Right cardiac atrium (tissue), 5 donors: ENCODE measurements around the gene P2RY10. TPM values are rescaled to one million over a fixed set of nuclear protein-coding genes. Genes with fewer than 3 reads are reported as not detected.

Experiments
- ATAC-seq, 2 donors: fragments of 200-7000 bp; cut with Tn5 transposase; one replicate each; pipeline versions ENCODE4 v1.8.0 to v1.9.1; 2020; ENCODE audit warnings: moderate library complexity in 2 of 2, mild to moderate bottlenecking in 1 of 2
- DNase-seq, 3 donors: peaks; one replicate each; pipeline ENCODE4 v3.0.0-alpha.2; 2020
- H3K27ac ChIP-seq: one replicate; pipeline ENCODE4 v1.5.1; 2013; ENCODE audit warnings: mild to moderate bottlenecking, low read length, control low read depth, moderate library complexity
- H3K27me3 ChIP-seq: one replicate; pipeline ENCODE4 v1.6.1; 2013; ENCODE audit not compliant: control insufficient read depth, insufficient read depth
- H3K4me1 ChIP-seq: one replicate; pipeline ENCODE4 v1.6.1; 2013; ENCODE audit warnings: low read length; ENCODE audit not compliant: control insufficient read depth, insufficient read depth
- H3K4me3 ChIP-seq: one replicate; pipeline ENCODE4 v1.5.1; 2013; ENCODE audit warnings: low read length, control low read depth
- H3K9me3 ChIP-seq: one replicate; pipeline ENCODE4 v1.6.1; 2013; ENCODE audit warnings: low read length; ENCODE audit not compliant: control insufficient read depth
- WGBS: extraction: QIAGEN DNeasy Blood & Tissue Kit; methylation state at CpG from one replicate; pipeline ENCODE4 v1.1.7; 2013; 5-methylcytosine and 5-hydroxymethylcytosine counted together
- intact Hi-C, 4 donors: fragments of 100-400 bp; cut with DNase I; formaldehyde crosslinking; loops; one replicate each; pipeline versions ENCODE4 v1.11.0 to v1.14.0; 2022 to 2023
- long read RNA-seq, 4 donors: library from polyadenylated mRNA; unstranded; transcript quantifications; one replicate each; pipeline ENCODE4 v2.0.0, GENCODE V29; 2020 to 2021
- polyA plus RNA-seq: library from polyadenylated mRNA; stranded (reverse); fragments of 200-250 nt; gene quantifications from one replicate; pipeline ENCODE4 v1.2.3, GENCODE V29; 2013
- total RNA-seq, 4 donors: library from RNA; stranded (reverse); fragmentation: NEBNext Ultra II Directional; extraction: Animal tissue kit (Norgen Biotek cat#: 25700); gene quantifications; one replicate each; pipeline ENCODE4 v1.2.1, GENCODE V29; 2021
- donor health status: healthy with polysubstance abuse.
- donor health status: DM: no; HTN: yes; CAD: no.
- donor health status: DM: no; HTN: no; CAD: no.
- donor health status: DM: no; HTN: yes; CAD: no; lungs with severe emphysema.
- donor health status: DM: yes; HTN: yes; CAD: no.

The P2RY10 gene, protein sequence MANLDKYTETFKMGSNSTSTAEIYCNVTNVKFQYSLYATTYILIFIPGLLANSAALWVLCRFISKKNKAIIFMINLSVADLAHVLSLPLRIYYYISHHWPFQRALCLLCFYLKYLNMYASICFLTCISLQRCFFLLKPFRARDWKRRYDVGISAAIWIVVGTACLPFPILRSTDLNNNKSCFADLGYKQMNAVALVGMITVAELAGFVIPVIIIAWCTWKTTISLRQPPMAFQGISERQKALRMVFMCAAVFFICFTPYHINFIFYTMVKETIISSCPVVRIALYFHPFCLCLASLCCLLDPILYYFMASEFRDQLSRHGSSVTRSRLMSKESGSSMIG
- under 1 TPM in 2 of 4 donors, not detected in 2; 0.23 to 0.57 TPM for total RNA-seq
- polyA plus RNA-seq: not detected
- long read RNA-seq, donor 1: 0 reads
- long read RNA-seq, donor 2: 0 reads
- long read RNA-seq, donor 3: 0 reads
- long read RNA-seq, donor 4: 0 reads

DNA sequence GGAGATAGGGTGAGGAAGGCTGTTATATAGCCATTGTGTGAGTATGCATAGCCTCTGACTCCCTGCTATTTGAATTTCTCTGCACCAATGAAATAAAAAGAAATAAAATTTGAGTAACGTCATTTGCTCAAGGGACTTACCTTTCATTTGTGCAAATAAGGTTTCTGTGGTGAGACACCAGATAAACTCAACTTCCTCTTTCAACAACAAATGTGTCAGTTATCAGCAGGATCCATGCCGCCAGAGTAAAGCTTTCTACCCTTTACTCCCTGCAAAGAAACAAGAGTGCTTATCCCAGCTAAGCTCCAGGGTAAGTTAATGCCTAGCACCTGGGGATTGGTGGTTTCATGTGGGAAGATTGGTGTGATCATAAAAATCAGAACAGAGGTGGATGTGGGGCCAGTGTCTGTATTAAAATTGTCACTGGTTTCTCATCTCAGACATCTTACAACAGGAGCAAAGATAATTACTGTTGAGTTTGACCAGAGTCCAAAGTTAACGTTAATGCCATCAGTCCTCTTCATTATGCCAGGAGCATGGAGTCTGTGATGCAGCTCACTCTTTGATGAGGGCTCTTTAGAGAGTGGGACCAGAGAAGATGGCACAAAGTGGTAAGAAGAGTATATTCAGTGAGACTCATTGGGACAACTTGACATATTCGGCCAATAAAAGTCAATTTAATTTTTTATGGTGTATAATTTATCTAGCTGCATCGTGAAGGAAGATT is at the start of gene P2RY10:
P2RY10 (plus strand) TSS at position 206 of the 727 bp plus-strand sequence. CDS start 15,130 bp downstream, outside the sequence.
- WGBS: 62% methylated on average over 5 of the region's 5 CpGs
- ATAC-seq: no peak
- intact Hi-C loops: no loop called here

GRCh38 chrX:78922754-78923153 is 22.4 kb upstream of the P2RY10 start:
- no peaks in the 10 kb centered on the region for H3K27me3 ChIP-seq
- H3K4me3 ChIP-seq: no peak overlapping the region
- intact Hi-C loops: no loop called here
- no peaks in the 10 kb centered on the region for H3K9me3 ChIP-seq
- WGBS: 76% methylated on average over 1 of the region's 1 CpG
- no peak overlapping the region for H3K27ac ChIP-seq
- H3K4me1 ChIP-seq: no peaks in the 10 kb centered on the region
- no peak for DNase-seq
- no peak for ATAC-seq

More for the DNA sequence above, at the start of gene P2RY10:
- Histone ChIP-seq H3K27me3 (no peaks in the 10 kb centered on the region), H3K9me3 (no peaks in the 10 kb centered on the region), H3K4me3 (no peak within 1 kb of the TSS), H3K27ac (no peak within 1 kb of the TSS), H3K4me1 (no peaks in the 10 kb centered on the region)
- no peak for DNase-seq

DNA sequence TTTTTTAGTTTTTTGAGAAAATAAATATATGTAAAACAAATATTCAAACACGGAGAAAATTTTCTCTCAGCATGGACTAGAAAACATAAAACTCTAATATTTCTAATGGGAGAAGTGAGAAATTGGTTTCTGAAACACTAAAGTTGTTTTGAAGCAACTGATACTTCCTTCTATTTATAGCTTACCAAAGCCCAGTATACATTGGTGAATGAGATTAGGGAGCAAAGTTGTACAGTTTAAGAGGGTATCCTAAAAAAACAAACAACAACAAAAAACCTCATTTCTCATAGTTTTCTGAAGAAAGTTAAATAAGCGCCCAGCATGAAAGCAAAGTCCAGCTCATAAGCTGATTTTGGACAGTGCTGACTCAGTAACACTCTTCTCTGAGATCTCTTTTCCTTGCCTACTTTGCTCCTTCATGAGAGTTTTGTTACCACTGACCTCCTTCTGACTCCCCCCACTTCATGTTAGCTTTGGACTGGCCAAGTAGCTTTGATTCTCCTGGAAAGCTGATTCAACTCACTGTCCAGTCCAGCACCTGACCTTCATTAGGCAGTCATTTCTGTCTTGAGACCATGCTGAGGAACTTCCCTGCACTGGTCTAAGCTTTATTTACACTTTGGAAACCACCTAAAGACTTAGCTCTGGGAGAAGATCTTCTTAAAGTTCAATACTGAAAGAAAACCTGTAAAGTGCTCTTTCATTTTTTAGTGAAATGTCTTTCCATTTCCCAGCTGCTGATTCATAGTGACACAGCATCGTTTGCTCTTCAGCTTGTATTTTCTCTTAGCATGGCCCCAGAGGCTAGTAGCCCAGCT is 21.8 kb upstream of the P2RY10 start:
- WGBS: 67% methylated on average over 3 of the region's 3 CpGs
- intact Hi-C loops: no loop called here
- Histone ChIP-seq H3K4me3 (no peak overlapping the region), H3K27ac (no peak overlapping the region), H3K27me3 (no peaks in the 10 kb centered on the region), H3K9me3 (no peaks in the 10 kb centered on the region), H3K4me1 (no peaks in the 10 kb centered on the region)
- DNase-seq (no peak), ATAC-seq (no peak)

DNA sequence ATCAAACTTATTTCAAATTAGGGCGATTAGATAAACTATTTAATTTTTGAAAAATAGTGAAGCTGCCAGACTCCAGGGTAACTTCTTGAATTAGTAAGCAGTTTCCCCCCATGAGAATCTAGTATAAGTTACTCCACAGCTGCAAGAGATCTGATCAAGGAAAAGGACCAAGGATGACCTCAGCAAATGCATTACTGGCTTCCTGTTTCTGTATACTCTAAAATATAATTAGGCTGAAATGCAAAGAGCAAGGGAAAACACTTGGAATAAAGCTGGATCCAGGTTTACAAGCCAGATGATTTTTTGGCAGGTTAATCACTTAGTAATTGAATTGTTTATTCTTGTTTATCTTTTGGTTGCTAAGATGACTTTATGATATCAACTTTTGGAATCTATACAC is 13.4 kb upstream of the P2RY10 start:
- intact Hi-C loops: no loop called here
- H3K27ac ChIP-seq: no peak overlapping the region
- no peaks in the 10 kb centered on the region for H3K9me3 ChIP-seq
- no peaks in the 10 kb centered on the region for H3K27me3 ChIP-seq
- no peaks in the 10 kb centered on the region for H3K4me1 ChIP-seq
- no peak for ATAC-seq
- no peak for DNase-seq
- H3K4me3 ChIP-seq: no peak overlapping the region
- 28% methylated on average over 1 of the region's 1 CpG for WGBS

DNA sequence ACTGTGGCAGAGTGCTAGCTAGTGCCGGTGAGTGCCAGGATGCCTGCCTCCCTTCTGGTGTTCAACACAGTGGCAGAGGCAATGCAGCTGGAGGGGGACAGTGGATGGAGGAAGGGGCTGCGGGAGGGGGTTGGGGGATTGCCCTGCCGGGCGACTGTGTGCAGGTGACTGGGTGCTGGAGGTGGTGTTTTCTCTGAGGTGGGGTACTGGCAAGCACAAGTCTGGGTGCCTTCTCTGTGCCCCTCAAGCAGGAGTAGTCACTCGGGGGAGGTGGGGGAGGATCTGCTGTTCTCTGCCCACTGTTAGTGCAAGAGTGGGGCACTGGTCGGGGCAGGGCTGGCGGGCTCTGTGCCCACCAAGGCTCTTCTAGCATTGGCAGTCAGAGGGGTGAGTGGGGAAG is 10.3 kb upstream of the P2RY10 start:
- Histone ChIP-seq H3K4me3 (no peak overlapping the region), H3K9me3 (no peaks in the 10 kb centered on the region), H3K27me3 (no peaks in the 10 kb centered on the region), H3K4me1 (no peaks in the 10 kb centered on the region), H3K27ac (no peak overlapping the region)
- ATAC-seq (no peak), DNase-seq (no peak)
- intact Hi-C loops: no loop called here
- WGBS: 95% methylated on average over 7 of the region's 7 CpGs

DNA sequence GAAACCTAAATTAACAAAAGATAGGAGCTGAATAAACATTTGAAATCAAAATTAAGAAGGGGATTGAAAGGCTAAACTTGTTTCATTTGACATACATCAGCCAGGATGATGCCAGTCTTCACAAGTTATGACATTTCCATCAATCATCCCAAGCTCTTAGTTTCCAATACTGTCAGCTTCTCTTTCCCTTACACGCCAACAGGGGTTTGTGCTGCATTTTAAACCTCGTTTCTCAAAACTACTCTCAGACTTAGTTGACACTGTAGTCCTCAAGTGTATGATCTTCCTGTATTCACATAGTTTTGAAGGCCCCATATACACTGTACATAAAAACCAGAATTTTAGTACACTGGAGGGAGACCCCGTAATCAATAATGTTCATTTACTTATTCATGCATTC is 840 bp upstream of the P2RY10 start:
- Histone ChIP-seq H3K9me3 (no peaks in the 10 kb centered on the region), H3K4me3 (no peak overlapping the region), H3K27me3 (no peaks in the 10 kb centered on the region), H3K4me1 (no peaks in the 10 kb centered on the region), H3K27ac (no peak overlapping the region)
- intact Hi-C loops: no loop called here
- WGBS: 91% methylated on average over 3 of the region's 3 CpGs
- no peak for DNase-seq
- no peak for ATAC-seq

DNA sequence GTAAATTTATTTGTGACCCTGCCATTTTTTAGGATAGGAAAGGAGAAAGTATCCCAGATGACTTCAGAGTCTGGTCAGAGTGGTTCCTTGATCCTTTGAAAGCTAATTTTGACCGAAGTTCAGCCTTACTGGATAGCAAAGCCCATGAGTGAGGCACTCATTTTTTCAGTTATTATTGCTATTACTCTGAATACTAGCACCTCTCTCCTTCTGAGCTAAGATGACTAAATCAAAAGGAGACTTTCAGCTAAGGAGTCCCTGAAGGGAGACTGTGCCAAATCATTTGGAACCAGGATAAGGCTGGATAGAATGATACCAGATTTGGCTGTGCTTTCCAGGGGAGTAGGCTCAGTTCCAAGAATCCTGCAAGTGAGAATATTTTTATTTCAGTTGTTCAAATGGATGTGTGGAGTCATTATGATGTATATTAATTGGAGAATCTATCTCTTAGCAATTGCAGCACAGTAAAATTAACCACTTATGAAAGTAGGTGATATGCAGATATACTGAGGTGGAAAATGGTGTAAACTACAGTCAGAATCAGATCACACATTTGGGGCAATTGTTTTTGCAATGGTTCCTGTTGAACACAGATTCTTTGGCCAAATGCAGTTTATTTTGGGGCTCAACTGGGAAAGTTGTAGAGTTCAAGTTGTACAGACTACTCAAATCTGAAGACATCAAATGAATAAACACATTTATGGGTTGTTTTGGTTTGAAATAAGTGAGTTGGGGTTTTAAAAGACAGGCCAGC is 1.2 kb downstream of the P2RY10 start:
- Histone ChIP-seq H3K9me3 (no peaks in the 10 kb centered on the region), H3K27me3 (no peaks in the 10 kb centered on the region), H3K4me1 (no peaks in the 10 kb centered on the region), H3K4me3 (no peak overlapping the region), H3K27ac (no peak overlapping the region)
- WGBS: 64% methylated on average over 1 of the region's 1 CpG
- DNase-seq (no peak), ATAC-seq (no peak)
- intact Hi-C loops: no loop called here

- Histone ChIP-seq H3K4me3 (no peak overlapping the region), H3K9me3 (no peaks in the 10 kb centered on the region), H3K27ac (no peak overlapping the region), H3K4me1 (no peaks in the 10 kb centered on the region), H3K27me3 (no peaks in the 10 kb centered on the region)
- intact Hi-C loops: no loop called here
- 57% methylated on average over 3 of the region's 3 CpGs for WGBS
- DNase-seq: no peak
- no peak for ATAC-seq
These were observed 5.0 kb downstream of the P2RY10 start for GRCh38 chrX:78950009-78950835.

GRCh38 chrX:78957049-78957767 is 12.0 kb downstream of the P2RY10 start:
- no peaks in the 10 kb centered on the region for H3K9me3 ChIP-seq
- DNase-seq (no peak), ATAC-seq (no peak)
- no peaks in the 10 kb centered on the region for H3K4me1 ChIP-seq
- H3K27me3 ChIP-seq: no peaks in the 10 kb centered on the region
- H3K4me3 ChIP-seq: no peak overlapping the region
- H3K27ac ChIP-seq: no peak overlapping the region
- intact Hi-C loops: no loop called here
- 70% methylated on average over 2 of the region's 2 CpGs for WGBS
